ENCODE data around the gene STPG2. TPM values are rescaled to one million over a fixed set of nuclear protein-coding genes. Genes with fewer than 3 reads are reported as not detected.

STPG2 gene
- total and polyA plus RNA-seq, 2 experiments from 2014 or later = 0.32 TPM; not detected in 1

DNA sequence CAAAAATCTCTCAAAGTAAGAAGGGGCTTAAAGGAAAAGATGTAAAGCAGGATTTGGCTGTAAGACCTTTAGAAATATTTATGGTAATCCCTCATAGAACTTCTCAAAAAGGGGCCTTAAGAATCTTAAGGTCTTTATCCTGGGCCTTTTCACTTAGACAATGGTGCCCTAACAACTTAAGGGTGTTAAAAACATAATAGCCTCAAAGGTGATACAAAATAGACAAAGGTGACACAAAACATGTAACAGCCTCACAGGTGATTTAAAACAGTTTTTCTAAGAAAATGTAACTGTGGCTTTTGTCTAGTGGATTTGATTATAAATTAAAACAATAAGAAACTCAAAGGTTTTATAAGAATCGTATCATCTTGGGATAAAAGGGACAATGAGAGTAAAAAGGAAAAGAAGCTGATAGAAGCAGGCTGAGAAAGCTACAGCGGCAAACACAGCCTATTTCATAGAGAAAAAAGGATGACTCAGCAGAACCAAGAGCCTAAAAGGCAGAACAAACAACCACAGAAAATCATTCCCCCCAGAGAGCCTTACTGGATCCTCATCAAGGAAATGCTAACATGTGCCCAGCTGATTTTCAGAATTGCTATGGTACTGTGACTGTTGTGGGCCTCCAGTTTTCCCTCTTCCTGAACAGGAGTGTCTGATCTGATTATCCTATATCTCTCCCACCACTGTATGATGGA is 164.3 kb downstream of the STPG2 start:
- H2AFZ ChIP-seq = no peak overlapping the region
- no peaks in the 10 kb centered on the region for H3K9me3 ChIP-seq (ENCODE audit: low read depth)
- no peak overlapping the region for H3K4me2 ChIP-seq (ENCODE audit: unreplicated experiment)
- no peaks in the 10 kb centered on the region for H3K4me1 ChIP-seq (ENCODE audit: insufficient read depth)
- no peaks in the 10 kb centered on the region for H3K79me2 ChIP-seq (ENCODE audit: insufficient read depth)
- H3K9ac ChIP-seq = no peak overlapping the region
- no peaks in the 10 kb centered on the region for H3K27me3 ChIP-seq (replicated peaks; ENCODE audit: insufficient read depth)
- no peak overlapping the region for H3K27ac ChIP-seq
- DNase-seq = no peak
- no peaks in the 10 kb centered on the region for H3F3A ChIP-seq (ENCODE audit: insufficient read depth)
- 32 to 47% methylated on average over 2 of the region's 2 CpGs for WGBS, 2 experiments (ENCODE audit: low coverage in 1 of 2, low lambda C conversion rate in 2 of 2, missing lambda C conversion rate in 2 of 2)
- in situ Hi-C loops (cut with MboI) = no loop called here
- TF ChIP-seq EZH2phosphoT487 (IDR thresholded peaks at IDR 0.05; ENCODE audit: insufficient read depth, low read depth) (no peak), EZH2 (IDR thresholded peaks at IDR 0.05; ENCODE audit: insufficient read depth, poor library complexity, severe bottlenecking) (no peak)
- H3K9me2 ChIP-seq (ENCODE audit: insufficient read depth) = no peaks in the 10 kb centered on the region
- H4K20me1 ChIP-seq (ENCODE audit: insufficient read depth) = no peaks in the 10 kb centered on the region
- H3K4me3 ChIP-seq = no peak overlapping the region
- no peaks in the 10 kb centered on the region for H3K36me3 ChIP-seq (ENCODE audit: low read depth)

DNA sequence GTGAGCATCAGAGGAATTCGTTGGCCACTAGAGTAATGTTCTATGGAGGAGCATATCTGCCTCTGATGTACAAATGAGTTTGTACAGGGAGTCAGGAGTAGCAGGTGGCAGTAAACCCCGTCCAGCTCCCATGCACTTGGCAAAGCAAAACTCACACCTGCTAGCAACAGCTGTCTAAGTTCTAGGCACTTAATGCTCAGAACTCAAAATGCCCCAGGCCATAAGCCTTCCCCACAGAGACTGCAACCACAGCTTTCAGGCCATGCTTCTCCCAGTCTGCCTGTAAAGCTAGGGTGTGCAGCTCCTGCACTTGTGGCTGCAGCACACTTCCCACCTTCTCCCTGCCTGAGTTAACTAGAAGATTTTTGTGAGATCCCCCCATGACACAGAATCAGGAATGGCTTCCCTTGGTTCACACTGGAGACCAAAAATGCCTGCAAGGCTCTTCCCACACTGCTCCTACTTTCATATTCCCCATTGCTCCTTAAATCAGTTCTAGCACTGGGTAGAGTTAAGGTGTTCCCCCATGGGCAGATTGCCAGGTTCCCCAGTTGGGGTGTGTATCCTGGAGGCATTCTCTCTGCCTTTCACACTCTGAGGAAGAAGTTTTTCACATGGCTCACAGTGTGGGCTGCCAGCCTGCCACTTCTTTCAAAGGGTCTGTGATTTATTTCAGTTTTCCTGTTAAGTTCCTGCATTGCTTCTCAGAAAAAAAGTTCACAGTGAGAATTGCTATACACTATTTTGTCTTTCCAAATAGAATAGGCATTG is 189.9 kb downstream of the STPG2 start:
- Histone ChIP-seq H3K27me3 (replicated peaks; ENCODE audit: insufficient read depth) (no peaks in the 10 kb centered on the region), H3K27ac (no peak overlapping the region), H3K9me2 (ENCODE audit: insufficient read depth) (no peaks in the 10 kb centered on the region), H3K79me2 (ENCODE audit: insufficient read depth) (no peaks in the 10 kb centered on the region), H4K20me1 (ENCODE audit: insufficient read depth) (no peaks in the 10 kb centered on the region), H3K4me3 (no peak overlapping the region), H2AFZ (no peak overlapping the region), H3K36me3 (ENCODE audit: low read depth) (no peaks in the 10 kb centered on the region), H3K4me2 (ENCODE audit: unreplicated experiment) (no peak overlapping the region), H3F3A (ENCODE audit: insufficient read depth) (no peaks in the 10 kb centered on the region), H3K9me3 (ENCODE audit: low read depth) (no peaks in the 10 kb centered on the region), H3K9ac (no peak overlapping the region), H3K4me1 (ENCODE audit: insufficient read depth) (no peaks in the 10 kb centered on the region)
- in situ Hi-C loops (cut with MboI) = no loop called here
- no peak for DNase-seq
- no peak for TF ChIP-seq EZH2 (IDR thresholded peaks at IDR 0.05; ENCODE audit: insufficient read depth, poor library complexity, severe bottlenecking)
- no peak for TF ChIP-seq EZH2phosphoT487 (IDR thresholded peaks at IDR 0.05; ENCODE audit: insufficient read depth, low read depth)
- 0 to 3% methylated on average over 2 of the region's 2 CpGs for WGBS, 2 experiments (ENCODE audit: low coverage in 1 of 2, low lambda C conversion rate in 2 of 2, missing lambda C conversion rate in 2 of 2)

DNA sequence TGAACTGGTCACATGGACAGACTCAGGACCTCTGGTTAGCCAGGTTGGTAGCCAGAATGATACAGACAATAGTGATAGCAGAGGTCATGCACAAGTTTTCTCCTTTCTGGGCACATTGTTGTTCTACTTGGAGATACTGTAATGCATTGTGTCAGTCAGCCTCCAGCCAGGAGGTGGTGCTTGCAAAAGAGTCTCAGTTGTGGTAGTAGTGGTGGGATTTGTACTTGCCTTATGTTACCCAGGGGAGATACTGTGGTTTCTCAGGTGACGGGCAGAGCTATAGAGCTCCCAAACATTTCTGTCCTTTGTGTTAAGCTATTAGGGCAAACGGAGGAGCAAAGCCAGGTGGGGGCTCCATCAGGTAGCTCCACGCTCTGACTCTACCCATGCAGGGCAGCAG is 190.5 kb downstream of the STPG2 start:
- WGBS, 2 experiments (ENCODE audit: low coverage in 1 of 2, low lambda C conversion rate in 2 of 2, missing lambda C conversion rate in 2 of 2) = 23 to 31% methylated on average over 3 of the region's 3 CpGs
- no peak overlapping the region for H3K4me2 ChIP-seq (ENCODE audit: unreplicated experiment)
- H3K9ac ChIP-seq = no peak overlapping the region
- no peaks in the 10 kb centered on the region for H3F3A ChIP-seq (ENCODE audit: insufficient read depth)
- no peak overlapping the region for H3K4me3 ChIP-seq
- H2AFZ ChIP-seq = no peak overlapping the region
- in situ Hi-C loops (cut with MboI) = no loop called here
- H3K4me1 ChIP-seq (ENCODE audit: insufficient read depth) = no peaks in the 10 kb centered on the region
- TF ChIP-seq EZH2 (IDR thresholded peaks at IDR 0.05; ENCODE audit: insufficient read depth, poor library complexity, severe bottlenecking) = no peak
- no peak for TF ChIP-seq EZH2phosphoT487 (IDR thresholded peaks at IDR 0.05; ENCODE audit: insufficient read depth, low read depth)
- H3K79me2 ChIP-seq (ENCODE audit: insufficient read depth) = no peaks in the 10 kb centered on the region
- no peaks in the 10 kb centered on the region for H3K36me3 ChIP-seq (ENCODE audit: low read depth)
- no peaks in the 10 kb centered on the region for H4K20me1 ChIP-seq (ENCODE audit: insufficient read depth)
- no peak overlapping the region for H3K27ac ChIP-seq
- no peaks in the 10 kb centered on the region for H3K9me2 ChIP-seq (ENCODE audit: insufficient read depth)
- no peaks in the 10 kb centered on the region for H3K9me3 ChIP-seq (ENCODE audit: low read depth)
- no peaks in the 10 kb centered on the region for H3K27me3 ChIP-seq (replicated peaks; ENCODE audit: insufficient read depth)
- no peak for DNase-seq

DNA sequence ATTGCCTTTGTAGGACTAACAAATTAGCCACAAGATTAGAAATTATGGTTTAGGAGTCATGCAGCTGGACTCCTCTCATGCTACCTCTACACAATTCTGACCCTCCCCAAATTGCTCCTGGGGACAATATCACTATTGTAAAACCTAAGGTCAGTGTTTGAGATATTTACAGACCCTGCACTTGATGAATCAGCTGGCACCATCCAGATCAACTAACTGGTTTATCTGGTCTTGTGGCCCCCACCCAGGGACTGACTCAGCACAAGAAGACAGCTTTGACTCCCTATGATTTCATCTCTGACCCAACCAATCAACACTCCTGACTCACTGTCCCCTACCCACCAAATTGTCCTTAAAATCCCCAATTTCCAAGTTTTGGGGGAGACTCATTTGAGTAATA is 192.4 kb downstream of the STPG2 start:
- in situ Hi-C loops (cut with MboI) = no loop called here
- no peak for TF ChIP-seq EZH2 (IDR thresholded peaks at IDR 0.05; ENCODE audit: insufficient read depth, poor library complexity, severe bottlenecking)
- no peak for TF ChIP-seq EZH2phosphoT487 (IDR thresholded peaks at IDR 0.05; ENCODE audit: insufficient read depth, low read depth)
- H3K9me2 ChIP-seq (ENCODE audit: insufficient read depth) = no peaks in the 10 kb centered on the region
- H3K36me3 ChIP-seq (ENCODE audit: low read depth) = no peaks in the 10 kb centered on the region
- no peaks in the 10 kb centered on the region for H3K4me1 ChIP-seq (ENCODE audit: insufficient read depth)
- no peak overlapping the region for H3K4me2 ChIP-seq (ENCODE audit: unreplicated experiment)
- no peaks in the 10 kb centered on the region for H3K9me3 ChIP-seq (ENCODE audit: low read depth)
- H4K20me1 ChIP-seq (ENCODE audit: insufficient read depth) = no peaks in the 10 kb centered on the region
- no peaks in the 10 kb centered on the region for H3K79me2 ChIP-seq (ENCODE audit: insufficient read depth)
- no peak overlapping the region for H3K4me3 ChIP-seq
- H2AFZ ChIP-seq = no peak overlapping the region
- DNase-seq = no peak
- H3K9ac ChIP-seq = no peak overlapping the region
- no peaks in the 10 kb centered on the region for H3F3A ChIP-seq (ENCODE audit: insufficient read depth)
- no peak overlapping the region for H3K27ac ChIP-seq
- no peaks in the 10 kb centered on the region for H3K27me3 ChIP-seq (replicated peaks; ENCODE audit: insufficient read depth)
